Measurements from ENCODE around the gene PDSS2.
"Not testable (repeated sequence)": the region's sequence is repeated elsewhere in the genome, so short reads cannot be mapped to it uniquely, and the experiment has no call there.

The PDSS2 gene, protein sequence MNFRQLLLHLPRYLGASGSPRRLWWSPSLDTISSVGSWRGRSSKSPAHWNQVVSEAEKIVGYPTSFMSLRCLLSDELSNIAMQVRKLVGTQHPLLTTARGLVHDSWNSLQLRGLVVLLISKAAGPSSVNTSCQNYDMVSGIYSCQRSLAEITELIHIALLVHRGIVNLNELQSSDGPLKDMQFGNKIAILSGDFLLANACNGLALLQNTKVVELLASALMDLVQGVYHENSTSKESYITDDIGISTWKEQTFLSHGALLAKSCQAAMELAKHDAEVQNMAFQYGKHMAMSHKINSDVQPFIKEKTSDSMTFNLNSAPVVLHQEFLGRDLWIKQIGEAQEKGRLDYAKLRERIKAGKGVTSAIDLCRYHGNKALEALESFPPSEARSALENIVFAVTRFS

DNA sequence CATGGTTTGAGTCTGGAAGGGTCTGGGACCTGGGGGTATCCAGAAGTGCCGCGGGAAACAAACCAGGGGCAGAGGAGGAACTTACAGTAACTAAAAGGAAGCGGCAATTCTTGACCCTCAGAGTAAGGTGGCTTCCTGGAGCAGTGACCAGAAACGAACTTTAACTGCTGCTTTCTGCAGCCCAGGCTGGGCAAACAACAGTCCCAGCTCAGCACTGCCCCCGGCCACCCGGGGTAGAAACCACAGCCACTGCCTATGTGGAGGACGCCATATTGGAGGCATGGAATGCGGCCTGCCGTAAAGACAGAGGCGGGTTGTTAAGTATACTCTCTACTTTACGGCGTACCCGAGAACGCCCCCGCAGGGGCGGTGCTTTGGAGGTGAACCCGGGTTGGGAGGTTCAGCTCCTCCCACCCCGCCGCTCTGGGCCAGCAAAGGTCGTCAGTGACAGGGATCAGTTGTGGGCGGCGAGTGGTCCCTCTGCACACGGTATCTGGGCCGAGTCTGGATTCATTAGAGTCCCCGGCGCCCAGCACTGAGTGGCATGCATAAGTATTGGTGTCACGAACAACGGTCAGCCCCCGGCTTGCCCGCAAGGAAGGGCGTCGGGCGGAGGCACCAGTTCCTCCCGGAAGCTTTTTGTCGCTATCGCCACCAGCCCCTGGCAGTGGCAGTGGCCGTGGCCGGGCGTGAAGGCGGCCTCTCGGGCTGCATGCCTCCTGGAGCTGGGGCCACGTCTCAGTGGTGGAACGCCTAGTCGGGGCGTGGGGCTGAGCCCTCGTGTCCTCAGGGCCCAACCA is at the start of gene PDSS2:
TSS of gene PDSS2 (minus strand) at position 282 of the 800 bp plus-strand sequence. CDS start at position 3, 279 bp downstream.
- DNase-seq = peak; percentile 95

DNA sequence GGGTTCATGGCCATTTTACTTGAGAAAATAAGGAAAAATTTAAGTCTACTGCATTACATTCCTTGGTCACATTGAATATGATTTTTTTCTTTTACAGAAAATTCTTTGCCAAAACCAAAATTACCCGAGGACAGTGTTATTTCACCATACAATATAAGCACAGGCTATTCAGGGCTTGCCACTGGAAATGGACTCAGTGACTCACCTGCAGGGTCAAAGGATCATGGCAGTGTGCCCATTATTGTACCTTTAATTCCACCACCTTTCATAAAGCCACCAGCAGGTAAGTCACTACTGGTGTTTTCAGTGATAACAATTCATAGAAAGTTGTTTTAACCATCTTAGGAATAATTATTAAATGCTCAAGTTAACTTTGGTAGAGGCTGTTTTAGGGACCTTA is 46.8 kb upstream of the PDSS2 start:
- no peak for DNase-seq

GRCh38 chr6:107504270-107505026 is 45.1 kb upstream of the PDSS2 start:
- no peak for DNase-seq

DNA sequence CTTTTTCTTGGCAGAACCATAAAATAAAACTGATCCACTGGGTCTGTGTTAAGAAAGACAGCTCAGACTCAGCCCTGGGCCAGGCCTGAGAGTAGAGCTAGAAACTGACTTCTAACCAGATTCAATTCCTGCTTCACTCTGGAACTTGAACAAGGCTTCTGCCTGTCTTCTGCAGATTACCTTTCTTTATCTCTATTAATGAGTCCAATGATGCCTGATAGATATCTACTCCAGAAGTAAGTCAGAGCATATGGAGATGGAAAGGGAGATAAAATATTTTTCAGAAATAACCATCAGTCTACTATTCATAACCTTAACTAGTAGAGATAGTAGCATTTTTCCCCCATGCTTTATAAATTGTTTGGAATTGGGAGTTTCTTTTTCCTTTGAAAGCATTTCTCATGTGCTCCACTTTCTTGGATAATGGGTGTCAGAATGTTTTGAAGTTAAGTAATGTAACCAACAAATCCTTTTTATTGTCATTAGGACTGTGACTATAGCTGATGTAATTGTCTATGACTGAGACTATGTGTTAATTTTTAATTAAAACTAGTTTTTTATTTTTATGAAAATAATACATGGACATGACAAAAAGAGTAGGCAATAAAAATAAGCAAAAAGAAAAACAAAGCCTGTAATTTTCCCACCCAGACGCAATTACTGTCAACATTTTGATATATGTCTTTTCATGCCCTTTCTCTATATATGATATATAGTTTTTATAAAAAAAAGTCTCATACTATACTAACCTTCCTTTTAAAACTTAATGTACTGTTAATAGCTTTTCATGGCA is 37.7 kb upstream of the PDSS2 start:
- no peak for DNase-seq

DNA sequence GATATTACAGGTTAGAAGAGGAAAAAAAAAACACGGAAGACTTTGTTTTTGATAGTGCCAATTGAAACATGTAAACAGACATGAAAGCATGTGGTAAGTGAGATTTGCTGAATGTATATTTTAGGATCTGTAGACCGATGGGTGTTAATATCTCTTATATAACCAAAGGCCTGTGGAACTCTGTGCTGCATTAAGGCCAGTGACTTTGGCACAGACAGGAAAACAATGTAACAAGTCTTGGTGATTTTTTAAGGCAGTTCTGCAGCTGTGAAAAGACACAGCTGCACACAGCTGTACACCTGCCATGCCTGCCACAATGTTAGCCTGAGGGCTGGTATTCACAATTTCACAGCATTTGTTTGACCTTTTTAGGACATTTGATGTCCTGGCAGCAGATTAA is 36.6 kb upstream of the PDSS2 start:
- no peak for DNase-seq

- peak; percentile 13 for DNase-seq
These were observed 35.9 kb upstream of the PDSS2 start for GRCh38 chr6:107495196-107495643.

DNA sequence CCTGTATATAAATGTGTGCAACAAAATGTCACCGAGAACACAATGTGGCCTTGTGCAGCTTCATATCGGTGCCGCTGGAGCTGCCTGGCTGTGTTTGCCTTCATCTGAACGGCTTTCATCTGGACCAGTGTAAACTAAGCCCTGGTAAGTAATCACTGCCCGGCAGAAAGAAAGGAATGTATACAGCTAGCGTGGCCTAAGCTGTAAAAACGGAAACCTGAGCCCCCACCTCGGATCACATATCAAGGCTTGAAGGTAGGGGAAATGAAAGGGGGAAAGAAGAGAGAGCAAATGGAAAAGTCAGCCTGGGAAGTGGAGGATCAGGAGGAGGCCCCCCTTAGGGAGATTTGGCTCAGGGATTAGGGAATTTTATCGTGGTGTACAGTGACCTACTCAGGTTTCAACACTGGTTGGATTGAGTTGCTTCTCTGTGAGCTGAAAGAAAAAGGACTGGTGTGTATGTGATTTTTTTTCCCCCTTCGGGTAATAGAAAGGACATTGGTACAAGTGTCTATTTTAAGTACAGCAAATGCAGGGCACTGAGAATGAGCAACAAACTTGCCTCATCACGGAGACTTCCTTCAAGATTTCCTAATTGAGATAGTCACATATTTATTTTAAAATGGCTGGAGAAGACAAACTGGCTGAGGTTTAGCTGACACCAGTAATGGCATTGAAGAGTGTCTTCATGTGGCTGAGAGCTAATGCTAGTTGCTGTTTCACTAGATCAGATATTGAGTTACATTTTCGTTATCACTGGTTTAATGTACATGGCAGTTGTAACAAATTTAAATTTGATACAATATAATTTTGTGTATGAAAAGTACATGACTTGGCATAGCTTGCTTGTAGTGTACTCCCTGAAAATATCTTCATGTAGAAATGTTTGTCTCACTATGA is 34.0 kb upstream of the PDSS2 start:
- peak; percentile 66 for DNase-seq

DNA sequence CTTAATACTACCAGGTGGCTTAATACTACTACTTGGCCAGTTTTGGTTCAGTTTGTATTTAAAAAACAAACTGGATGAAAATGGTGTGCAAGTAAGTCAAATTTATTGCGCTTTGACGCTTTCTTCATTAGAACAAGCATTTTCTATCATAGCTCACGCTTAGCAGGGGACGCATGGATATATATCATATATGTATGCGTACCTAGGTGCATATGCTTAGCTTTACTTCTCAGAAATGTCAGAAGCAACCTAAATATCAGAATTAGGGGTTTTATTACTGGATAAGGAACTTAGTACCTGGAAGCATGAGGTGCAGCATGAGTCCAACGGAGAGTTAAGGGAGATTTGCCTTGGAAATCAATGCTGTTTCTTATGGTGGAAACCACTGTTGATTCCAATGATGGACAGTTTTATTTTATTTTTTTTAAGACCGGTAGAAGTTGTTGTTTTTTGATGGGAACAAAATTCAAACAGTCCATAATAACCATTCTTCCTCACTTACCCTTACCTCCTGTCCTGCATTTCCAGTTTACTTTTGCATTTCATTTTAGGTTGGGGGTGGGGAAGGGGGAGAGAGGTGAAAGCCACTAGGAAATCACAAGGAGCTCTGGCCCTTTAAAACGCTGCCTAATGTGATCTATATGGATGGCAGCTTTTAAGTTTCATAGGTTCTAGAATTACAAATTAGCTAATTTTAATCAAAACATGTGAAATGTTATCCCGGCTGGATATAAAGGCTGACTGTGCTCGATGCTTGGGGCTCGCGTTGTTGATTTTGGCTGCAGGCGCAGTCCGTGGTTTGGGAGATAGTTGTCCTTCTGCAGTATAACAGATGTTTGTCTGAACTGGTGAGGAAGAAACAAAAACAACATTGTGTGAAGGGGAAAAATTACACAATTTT is 32.6 kb upstream of the PDSS2 start:
- DNase-seq = peak; percentile 45

GRCh38 chr6:107491138-107491609 is 31.8 kb upstream of the PDSS2 start:
- peak; percentile 36 for DNase-seq

- DNase-seq = peak; percentile 36
These were observed 31.3 kb upstream of the PDSS2 start for GRCh38 chr6:107490566-107491137.

- peak; percentile 74 for DNase-seq
These were observed 30.5 kb upstream of the PDSS2 start, which contains the start of gene SOBP for GRCh38 chr6:107489636-107490565. TSS of gene SOBP (plus strand) at chr6:107490117. CDS start at chr6:107490617, 500 bp downstream.

DNA sequence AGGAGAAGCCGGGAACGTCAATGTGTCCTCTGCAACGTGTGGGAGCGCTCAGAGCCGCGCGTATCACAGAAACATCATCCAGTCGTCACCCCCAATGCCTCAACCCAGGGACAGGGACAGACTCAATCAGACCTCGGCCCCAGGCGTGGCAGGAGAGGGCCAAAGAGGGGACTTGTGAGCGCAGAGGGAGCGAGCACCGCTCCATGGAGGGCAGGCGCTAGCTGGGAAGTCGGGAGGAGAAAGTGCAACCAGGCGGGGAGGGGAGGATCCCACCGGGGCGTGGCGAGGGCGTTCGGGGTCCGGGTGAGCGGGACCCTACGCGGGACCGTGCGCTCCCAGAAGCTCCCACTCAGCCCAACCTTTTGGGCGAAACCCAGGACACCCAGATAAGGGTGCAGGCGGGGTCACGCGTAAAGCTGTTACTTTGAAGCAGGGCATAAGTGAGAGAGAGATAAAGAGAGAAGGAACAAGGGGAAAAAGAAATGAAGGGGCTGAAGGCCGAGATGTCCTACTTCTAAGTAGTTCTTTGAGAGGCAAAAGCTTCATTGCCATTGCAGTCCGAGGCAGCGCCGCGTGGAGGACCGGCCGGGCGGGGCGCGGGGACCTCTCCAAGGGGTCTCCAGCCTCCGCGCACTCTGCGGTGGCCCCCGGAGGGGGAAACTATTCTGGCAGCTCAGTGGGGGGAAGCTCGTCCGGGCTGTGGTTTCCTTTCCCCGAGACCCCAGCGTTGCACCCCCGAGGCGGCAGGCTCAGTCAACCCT is 29.7 kb upstream of the PDSS2 start:
- DNase-seq = peak; percentile 56

DNA sequence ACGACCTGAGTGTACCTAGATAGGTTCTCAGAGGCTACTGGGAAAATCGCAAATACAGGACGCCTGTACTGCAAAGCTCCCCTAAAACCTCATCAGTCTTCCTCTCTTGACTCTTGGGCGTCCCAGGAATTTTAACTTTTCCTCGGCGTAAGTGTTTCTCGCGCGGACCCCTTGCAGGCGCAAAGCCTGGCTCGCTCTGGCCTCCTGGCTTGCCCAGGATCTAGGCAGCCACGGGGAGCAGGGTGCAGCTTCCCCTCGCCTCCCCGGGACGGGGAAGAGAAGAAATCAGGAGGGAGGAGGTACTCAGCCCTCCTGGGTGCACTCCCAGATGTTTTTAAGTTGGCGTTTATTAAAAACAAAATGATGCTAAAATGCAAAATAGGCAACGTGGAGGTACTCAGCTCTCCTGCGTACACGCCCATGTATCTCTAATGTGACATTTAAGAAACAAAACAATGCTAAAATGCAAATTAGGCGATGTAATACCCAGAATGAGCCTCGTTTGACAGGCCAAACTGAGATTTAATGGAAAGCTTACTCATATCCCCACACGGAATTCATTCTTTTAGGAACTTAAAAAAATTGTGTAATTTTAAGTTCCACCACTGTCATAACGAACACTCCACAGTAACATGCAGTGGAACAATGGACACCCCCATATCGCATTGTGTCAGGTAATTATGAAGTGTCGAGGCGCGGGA is 29.0 kb upstream of the PDSS2 start:
- DNase-seq = peak; percentile 39

GRCh38 chr6:107485157-107485556 is 25.8 kb upstream of the PDSS2 start:
- no peak for DNase-seq

DNA sequence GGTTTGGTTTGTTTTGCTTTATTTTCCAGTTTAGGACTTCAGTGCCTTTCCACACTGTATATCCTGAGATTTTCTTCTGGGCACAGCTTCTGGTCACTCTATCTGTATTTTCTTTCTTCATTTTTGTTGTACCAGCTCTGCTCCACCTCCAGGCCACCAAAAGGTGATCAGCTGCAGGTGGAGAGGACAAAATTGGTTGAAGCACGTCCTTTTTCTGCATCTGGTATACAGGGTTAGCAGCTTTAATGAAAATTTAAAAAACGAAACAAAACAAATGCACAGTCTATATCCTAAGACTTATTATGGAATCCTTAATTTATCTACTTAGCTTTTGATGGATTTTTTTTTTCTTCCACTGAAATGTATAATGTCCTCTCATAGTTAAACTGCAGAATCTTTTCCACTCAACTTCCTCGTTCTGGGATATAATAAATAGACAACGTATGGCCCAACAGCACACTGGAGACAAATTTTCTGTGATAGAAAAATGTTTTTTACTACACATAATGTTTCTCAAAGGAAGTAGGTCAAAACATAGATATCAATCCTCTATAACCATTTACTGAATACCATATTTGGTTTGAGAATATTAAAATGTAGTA is 19.8 kb upstream of the PDSS2 start:
- DNase-seq = no peak

- not testable (repeated sequence) for DNase-seq
These were observed 16.5 kb upstream of the PDSS2 start for GRCh38 chr6:107475826-107476225.

Measured in DMS79 treated with DMSO at 0.1 percent for 48 hours (cell line).